ENCODE results near the gene SLC25A42.

DNA sequence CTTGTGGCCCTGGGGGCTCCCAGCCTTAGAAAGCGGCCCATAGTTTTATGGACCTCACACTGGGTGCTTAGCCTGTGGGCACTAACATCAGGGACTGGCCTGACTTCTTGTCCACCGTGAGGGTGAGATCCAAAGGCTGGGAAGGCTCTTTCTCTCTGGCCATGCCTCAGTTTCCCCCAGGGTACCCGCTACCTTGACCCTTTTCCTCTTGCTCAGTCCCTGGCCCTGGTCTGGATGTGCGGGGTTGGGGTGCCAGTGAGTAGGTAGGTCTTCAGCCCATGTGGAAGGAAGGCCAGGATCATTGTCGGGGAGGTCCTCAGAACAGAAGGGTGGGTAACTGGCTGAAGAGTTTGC lies 76.1 kb downstream of the SLC25A42 start:
- TF ChIP-seq POLR2AphosphoS5 (IDR thresholded peaks at IDR 0.05; ENCODE audit: insufficient read depth, low read depth, low read length), result no peak
- TF ChIP-seq, protein P1, sequence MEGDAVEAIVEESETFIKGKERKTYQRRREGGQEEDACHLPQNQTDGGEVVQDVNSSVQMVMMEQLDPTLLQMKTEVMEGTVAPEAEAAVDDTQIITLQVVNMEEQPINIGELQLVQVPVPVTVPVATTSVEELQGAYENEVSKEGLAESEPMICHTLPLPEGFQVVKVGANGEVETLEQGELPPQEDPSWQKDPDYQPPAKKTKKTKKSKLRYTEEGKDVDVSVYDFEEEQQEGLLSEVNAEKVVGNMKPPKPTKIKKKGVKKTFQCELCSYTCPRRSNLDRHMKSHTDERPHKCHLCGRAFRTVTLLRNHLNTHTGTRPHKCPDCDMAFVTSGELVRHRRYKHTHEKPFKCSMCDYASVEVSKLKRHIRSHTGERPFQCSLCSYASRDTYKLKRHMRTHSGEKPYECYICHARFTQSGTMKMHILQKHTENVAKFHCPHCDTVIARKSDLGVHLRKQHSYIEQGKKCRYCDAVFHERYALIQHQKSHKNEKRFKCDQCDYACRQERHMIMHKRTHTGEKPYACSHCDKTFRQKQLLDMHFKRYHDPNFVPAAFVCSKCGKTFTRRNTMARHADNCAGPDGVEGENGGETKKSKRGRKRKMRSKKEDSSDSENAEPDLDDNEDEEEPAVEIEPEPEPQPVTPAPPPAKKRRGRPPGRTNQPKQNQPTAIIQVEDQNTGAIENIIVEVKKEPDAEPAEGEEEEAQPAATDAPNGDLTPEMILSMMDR (IDR thresholded peaks at IDR 0.05; ENCODE audit: extremely low read depth in 1 of 2, insufficient read depth in 1 of 2, low read depth in 1 of 2, low read length in 2 of 2), result no peak
